ENCODE measurements around the gene CTNND2. TPM values are rescaled to one million over a fixed set of nuclear protein-coding genes. Genes with fewer than 3 reads are reported as not detected.

Gene CTNND2
- polyA plus RNA-seq, 1 of the 3 experiments (the other 2 are of a cell fraction) = not detected

DNA sequence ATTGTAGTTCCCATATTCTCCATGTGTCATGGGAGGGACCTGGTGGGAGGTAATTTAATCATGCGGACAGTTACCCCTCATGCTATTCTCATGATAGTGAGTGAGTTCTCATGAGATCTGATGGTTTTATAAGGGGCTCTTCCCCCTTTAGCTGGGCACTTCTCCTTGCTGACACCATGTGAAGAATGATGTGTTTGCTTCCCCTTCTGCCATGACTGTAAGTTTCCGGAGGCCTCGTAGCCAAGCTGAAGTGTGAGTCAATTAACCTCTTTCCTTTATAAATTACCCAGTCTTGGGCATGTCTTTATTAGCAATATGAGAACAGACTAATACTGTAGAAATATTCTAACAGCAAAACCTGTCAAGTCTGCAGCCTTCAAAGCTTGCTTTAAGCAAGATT is 293.2 kb downstream of the CTNND2 start (continued):
- TF ChIP-seq, protein P1, sequence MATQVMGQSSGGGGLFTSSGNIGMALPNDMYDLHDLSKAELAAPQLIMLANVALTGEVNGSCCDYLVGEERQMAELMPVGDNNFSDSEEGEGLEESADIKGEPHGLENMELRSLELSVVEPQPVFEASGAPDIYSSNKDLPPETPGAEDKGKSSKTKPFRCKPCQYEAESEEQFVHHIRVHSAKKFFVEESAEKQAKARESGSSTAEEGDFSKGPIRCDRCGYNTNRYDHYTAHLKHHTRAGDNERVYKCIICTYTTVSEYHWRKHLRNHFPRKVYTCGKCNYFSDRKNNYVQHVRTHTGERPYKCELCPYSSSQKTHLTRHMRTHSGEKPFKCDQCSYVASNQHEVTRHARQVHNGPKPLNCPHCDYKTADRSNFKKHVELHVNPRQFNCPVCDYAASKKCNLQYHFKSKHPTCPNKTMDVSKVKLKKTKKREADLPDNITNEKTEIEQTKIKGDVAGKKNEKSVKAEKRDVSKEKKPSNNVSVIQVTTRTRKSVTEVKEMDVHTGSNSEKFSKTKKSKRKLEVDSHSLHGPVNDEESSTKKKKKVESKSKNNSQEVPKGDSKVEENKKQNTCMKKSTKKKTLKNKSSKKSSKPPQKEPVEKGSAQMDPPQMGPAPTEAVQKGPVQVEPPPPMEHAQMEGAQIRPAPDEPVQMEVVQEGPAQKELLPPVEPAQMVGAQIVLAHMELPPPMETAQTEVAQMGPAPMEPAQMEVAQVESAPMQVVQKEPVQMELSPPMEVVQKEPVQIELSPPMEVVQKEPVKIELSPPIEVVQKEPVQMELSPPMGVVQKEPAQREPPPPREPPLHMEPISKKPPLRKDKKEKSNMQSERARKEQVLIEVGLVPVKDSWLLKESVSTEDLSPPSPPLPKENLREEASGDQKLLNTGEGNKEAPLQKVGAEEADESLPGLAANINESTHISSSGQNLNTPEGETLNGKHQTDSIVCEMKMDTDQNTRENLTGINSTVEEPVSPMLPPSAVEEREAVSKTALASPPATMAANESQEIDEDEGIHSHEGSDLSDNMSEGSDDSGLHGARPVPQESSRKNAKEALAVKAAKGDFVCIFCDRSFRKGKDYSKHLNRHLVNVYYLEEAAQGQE (IDR thresholded peaks at IDR 0.05; ENCODE audit: low read depth, low read length) = no peak
- no peak for TF ChIP-seq CHD2 (IDR thresholded peaks at IDR 0.05; ENCODE audit: low read length, partially characterized antibody)
- no peak for TF ChIP-seq TAF1 (IDR thresholded peaks at IDR 0.05; ENCODE audit: borderline replicate concordance, low read depth, low read length)
- TF ChIP-seq FOSL2 (IDR thresholded peaks at IDR 0.05; ENCODE audit: borderline replicate concordance, low read depth) = no peak

DNA sequence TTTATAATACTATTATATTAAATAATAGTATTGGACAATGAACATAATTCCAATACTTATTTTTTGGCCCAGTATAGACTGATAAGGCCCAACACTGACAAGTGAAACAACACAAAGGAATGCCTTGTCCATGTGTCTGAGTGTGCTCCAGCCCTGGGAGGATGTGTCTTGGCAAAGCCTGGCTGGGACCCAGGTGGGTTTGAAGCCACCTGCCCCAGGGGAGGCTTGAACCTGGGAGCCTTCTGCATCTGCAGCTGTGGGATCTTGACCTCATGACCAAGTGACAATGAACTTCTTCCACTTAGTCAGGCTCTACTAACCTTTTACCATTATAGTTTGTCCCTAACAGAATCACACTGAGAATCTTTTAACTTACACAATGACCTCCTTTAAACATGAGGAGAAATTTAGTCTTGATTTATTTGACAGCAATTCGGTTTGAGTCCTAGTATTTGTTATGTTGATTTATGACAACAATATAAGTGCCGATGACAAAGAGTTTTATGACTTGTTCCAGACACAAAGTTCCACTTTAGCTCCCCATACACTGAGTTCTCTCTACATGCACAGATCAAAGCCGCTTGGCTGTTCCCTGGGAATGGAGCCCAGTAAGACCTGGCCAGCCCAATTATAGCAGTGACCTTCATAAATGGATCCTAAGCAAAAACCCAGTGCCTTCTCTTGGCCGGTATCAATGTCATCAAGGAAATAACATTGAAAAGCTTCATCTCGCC is 294.5 kb downstream of the CTNND2 start:
- H3K9ac ChIP-seq = no peak overlapping the region
- DNase-seq = no peak
- H3K4me1 ChIP-seq (ENCODE audit: control insufficient read depth in 1 of 2, insufficient read depth in 2 of 2, low read depth in 1 of 2, low read length in 1 of 2) = no peaks in the 10 kb centered on the region
- H3K36me3 ChIP-seq (replicated peaks in 1 of 2; ENCODE audit: control insufficient read depth in 1 of 2, insufficient read depth in 2 of 2, low read length in 1 of 2) = no peaks in the 10 kb centered on the region
- H4K20me1 ChIP-seq (ENCODE audit: insufficient read depth) = no peaks in the 10 kb centered on the region
- H3K4me3 ChIP-seq (ENCODE audit: low read depth in 2 of 2, low read length in 1 of 2) = no peak overlapping the region
- no peak overlapping the region for H3K4me2 ChIP-seq
- no peak overlapping the region for H3K27ac ChIP-seq (ENCODE audit: low read depth in 2 of 2, low read length in 1 of 2)
- no peaks in the 10 kb centered on the region for H3K9me2 ChIP-seq
- POLR2A ChIA-PET = no interaction called here
- TF ChIP-seq SIN3A (IDR thresholded peaks at IDR 0.05; ENCODE audit: borderline replicate concordance, low read depth, low read length) (no peak), TCF12 (IDR thresholded peaks at IDR 0.05) (no peak)
- CTCF ChIA-PET = interaction anchor here (0.5 kb wide), 1 partner anchor 90 kb away, joined by 3 read pairs; no protein-coding TSS in a partner anchor
- 12% methylated on average over 4 of the region's 5 CpGs for WGBS (ENCODE audit: low lambda C conversion rate)
- no peak overlapping the region for H2AFZ ChIP-seq (ENCODE audit: low read depth)
- no peaks in the 10 kb centered on the region for H3K9me3 ChIP-seq
- no peaks in the 10 kb centered on the region for H3K79me2 ChIP-seq (ENCODE audit: insufficient read depth)
- no peaks in the 10 kb centered on the region for H3K27me3 ChIP-seq (ENCODE audit: insufficient read depth)
- H3F3A ChIP-seq (replicated peaks; ENCODE audit: insufficient read depth) = no peaks in the 10 kb centered on the region

DNA sequence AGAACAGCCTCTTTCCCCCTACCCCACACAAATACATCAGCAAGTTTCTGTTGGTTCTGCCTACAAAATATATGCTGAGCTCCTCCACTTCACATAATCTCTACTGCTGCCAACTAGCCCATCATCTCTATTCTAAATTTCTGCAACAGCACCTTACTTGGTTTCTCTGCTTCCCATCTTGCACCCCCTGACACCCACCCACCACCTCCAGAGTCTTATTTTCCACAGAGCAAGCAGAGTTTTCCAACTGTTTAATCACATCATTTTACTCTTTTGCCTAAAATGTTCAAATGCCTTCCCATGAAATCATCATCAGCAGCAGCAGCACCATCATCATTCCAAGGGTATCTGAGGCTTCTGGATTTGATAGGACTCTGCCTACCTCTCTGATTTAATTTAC is 295.7 kb downstream of the CTNND2 start:
- no peaks in the 10 kb centered on the region for H3K27me3 ChIP-seq (ENCODE audit: insufficient read depth)
- H3K4me2 ChIP-seq = no peak overlapping the region
- H3K4me3 ChIP-seq (ENCODE audit: low read depth in 2 of 2, low read length in 1 of 2) = no peak overlapping the region
- TF ChIP-seq SIN3A (IDR thresholded peaks at IDR 0.05; ENCODE audit: borderline replicate concordance, low read depth, low read length) (no peak), MXI1 (IDR thresholded peaks at IDR 0.05; ENCODE audit: low read depth, low read length) (no peak), TEAD4 (IDR thresholded peaks at IDR 0.05; ENCODE audit: borderline replicate concordance, insufficient read depth) (no peak), NRF1 (IDR thresholded peaks at IDR 0.05; ENCODE audit: low read depth, low read length) (no peak)
- TF ChIP-seq, protein P2, sequence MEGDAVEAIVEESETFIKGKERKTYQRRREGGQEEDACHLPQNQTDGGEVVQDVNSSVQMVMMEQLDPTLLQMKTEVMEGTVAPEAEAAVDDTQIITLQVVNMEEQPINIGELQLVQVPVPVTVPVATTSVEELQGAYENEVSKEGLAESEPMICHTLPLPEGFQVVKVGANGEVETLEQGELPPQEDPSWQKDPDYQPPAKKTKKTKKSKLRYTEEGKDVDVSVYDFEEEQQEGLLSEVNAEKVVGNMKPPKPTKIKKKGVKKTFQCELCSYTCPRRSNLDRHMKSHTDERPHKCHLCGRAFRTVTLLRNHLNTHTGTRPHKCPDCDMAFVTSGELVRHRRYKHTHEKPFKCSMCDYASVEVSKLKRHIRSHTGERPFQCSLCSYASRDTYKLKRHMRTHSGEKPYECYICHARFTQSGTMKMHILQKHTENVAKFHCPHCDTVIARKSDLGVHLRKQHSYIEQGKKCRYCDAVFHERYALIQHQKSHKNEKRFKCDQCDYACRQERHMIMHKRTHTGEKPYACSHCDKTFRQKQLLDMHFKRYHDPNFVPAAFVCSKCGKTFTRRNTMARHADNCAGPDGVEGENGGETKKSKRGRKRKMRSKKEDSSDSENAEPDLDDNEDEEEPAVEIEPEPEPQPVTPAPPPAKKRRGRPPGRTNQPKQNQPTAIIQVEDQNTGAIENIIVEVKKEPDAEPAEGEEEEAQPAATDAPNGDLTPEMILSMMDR (IDR thresholded peaks at IDR 0.05) = no peak
- TF ChIP-seq, protein P3, sequence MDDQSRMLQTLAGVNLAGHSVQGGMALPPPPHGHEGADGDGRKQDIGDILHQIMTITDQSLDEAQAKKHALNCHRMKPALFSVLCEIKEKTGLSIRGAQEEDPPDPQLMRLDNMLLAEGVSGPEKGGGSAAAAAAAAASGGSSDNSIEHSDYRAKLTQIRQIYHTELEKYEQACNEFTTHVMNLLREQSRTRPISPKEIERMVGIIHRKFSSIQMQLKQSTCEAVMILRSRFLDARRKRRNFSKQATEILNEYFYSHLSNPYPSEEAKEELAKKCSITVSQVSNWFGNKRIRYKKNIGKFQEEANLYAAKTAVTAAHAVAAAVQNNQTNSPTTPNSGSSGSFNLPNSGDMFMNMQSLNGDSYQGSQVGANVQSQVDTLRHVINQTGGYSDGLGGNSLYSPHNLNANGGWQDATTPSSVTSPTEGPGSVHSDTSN (IDR thresholded peaks at IDR 0.05) = no peak
- POLR2A ChIA-PET = no interaction called here
- no peaks in the 10 kb centered on the region for H3K79me2 ChIP-seq (ENCODE audit: insufficient read depth)
- H4K20me1 ChIP-seq (ENCODE audit: insufficient read depth) = no peaks in the 10 kb centered on the region
- no peak overlapping the region for H3K27ac ChIP-seq (ENCODE audit: low read depth in 2 of 2, low read length in 1 of 2)
- CTCF ChIA-PET = no interaction called here
- H3K4me1 ChIP-seq (ENCODE audit: control insufficient read depth in 1 of 2, insufficient read depth in 2 of 2, low read depth in 1 of 2, low read length in 1 of 2) = no peaks in the 10 kb centered on the region
- DNase-seq = no peak
- no peaks in the 10 kb centered on the region for H3K9me2 ChIP-seq
- no peaks in the 10 kb centered on the region for H3K36me3 ChIP-seq (replicated peaks in 1 of 2; ENCODE audit: control insufficient read depth in 1 of 2, insufficient read depth in 2 of 2, low read length in 1 of 2)
- no peaks in the 10 kb centered on the region for H3K9me3 ChIP-seq
- H2AFZ ChIP-seq (ENCODE audit: low read depth) = no peak overlapping the region
- H3K9ac ChIP-seq = no peak overlapping the region
- no peaks in the 10 kb centered on the region for H3F3A ChIP-seq (replicated peaks; ENCODE audit: insufficient read depth)

All from SK-N-SH (cell line).